Nucleus accumbens (tissue), 56 donors: ENCODE measurements around the gene NELFB.

ENCODE experiments used
- DNase-seq, 56 donors: peaks; one replicate each; lab custom pipeline; 2025; lab: John Stamatoyannopoulos, UW

NELFB gene

GRCh38 chr9:137223078-137223970 is 31.8 kb upstream of the NELFB start:
- peak; percentile 60 to 99 (median 96) for DNase-seq

GRCh38 chr9:137224830-137225694 is 30.1 kb upstream of the NELFB start, which contains the start of gene CYSRT1:
Gene CYSRT1, plus strand, starts transcription at chr9:137225174. Its CDS starts 448 bp downstream, at chr9:137225622.
- DNase-seq: no peak

GRCh38 chr9:137225699-137226331 is 29.3 kb upstream of the NELFB start:
- DNase-seq: no peak

DNA sequence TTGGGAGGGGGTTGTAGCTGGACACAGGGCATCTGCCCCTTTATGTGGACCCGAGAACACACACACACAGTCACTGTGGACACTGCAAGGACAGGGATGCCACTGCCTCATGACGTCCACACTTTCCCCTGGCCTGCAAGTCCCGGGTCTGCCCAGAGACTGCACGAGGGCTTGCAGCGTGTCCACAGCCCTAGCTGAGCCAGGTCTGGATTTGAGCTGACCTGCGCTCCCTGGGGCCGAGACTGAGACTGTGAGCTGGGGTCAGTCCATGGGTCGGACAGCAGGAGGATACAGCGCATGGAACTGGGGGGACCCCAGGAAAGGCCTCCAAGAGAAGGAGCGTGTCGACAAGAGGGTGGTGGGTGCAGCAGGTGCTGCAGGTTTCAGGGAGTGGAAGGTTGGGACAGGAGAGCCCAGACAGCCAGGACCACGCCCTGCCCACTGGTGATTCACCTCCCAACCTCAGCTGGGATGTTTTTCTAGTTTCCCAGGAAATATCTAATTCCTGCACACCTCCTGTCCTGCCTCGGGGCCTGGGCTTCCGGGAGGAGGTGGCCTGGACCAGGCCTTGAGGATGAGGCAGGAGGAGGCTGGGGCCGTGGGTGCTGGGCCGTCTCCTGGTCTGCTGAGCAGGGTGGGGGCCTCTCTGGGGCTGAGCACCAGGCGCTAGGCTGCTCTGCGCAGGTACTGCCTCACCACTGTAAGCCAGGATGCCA is 28.6 kb upstream of the NELFB start:
- DNase-seq: no peak

DNA sequence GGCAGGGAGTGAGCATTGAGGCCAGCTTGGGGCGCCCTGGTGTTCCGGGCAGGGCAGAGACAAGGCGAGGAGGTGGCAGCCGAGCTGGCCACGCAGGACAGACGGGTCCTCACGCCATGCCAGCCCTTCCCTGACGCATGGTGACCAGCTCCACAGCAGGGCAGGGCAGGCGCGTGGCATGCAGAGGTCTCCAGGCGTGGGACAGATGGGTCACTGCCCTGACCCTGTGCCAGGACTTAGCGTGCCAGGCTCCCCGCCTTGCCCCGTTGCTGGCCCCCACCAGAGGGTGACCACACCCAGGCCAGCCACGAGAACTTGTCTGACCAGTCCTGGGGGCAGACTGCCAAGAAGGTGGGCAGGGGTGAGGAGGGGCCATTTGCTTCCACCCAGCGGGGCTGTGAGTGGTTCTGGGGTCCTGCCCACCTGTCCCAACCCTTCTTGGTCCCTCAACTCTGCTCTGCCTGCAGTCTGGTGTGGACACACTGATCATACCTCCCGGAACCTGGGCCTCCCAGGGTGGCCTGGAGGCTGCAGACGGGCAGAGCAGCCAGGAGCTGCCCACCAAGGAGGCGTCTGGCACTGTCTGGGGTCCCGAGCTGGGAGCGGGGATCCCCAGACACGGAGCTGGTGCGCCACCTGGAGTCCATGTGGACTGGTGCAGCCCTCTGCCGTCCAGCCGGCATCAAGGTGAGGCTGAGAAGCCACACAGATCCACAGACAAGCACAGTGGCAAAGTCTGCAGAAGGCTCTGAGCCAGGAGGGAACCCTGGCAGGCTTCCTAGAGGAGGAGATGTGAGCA is 27.9 kb upstream of the NELFB start, which contains the start of gene RNF224:
Gene RNF224, plus strand, starts transcription at position 449 of the 799 bp plus-strand sequence. CDS start 834 bp downstream, outside the sequence.
- DNase-seq: peak in 45 of 56 donors; percentile 2 to 80 (median 35)

DNA sequence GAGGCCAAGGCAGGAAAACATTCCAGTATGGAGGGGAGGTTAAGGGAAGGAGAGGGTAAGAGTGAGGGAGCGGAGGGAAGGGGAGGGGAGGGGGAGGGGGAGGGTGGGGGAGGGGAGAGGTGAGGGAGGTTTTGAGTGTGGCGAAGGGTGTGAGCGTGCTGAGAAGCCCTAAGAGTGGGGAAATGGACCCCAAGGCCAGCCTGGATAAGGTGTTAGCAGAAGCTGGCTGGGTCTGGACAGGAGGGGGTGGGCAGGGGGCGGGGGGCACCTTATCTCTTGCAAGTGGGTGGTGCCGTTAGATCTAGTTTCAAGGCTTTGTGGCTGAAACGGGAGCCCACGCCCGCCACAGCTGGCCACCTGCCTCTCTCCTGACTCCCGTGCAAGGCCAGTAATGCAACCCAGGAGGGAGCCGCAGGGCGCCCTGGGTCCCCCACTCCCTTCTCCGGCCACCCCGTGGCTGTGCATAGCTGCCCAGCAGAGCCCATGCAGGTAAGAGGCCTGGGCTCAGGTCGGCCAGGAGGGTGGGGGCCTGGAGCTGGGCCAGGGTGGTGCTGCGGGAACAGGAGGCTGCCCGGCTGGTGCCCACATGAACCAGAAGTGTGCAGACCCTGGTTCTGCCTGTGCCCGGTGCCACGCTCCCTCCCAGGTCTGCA is 27.1 kb upstream of the NELFB start:
- no peak for DNase-seq

- DNase-seq: no peak
Measured at GRCh38 chr9:137228506-137228967, 26.6 kb upstream of the NELFB start.

DNA sequence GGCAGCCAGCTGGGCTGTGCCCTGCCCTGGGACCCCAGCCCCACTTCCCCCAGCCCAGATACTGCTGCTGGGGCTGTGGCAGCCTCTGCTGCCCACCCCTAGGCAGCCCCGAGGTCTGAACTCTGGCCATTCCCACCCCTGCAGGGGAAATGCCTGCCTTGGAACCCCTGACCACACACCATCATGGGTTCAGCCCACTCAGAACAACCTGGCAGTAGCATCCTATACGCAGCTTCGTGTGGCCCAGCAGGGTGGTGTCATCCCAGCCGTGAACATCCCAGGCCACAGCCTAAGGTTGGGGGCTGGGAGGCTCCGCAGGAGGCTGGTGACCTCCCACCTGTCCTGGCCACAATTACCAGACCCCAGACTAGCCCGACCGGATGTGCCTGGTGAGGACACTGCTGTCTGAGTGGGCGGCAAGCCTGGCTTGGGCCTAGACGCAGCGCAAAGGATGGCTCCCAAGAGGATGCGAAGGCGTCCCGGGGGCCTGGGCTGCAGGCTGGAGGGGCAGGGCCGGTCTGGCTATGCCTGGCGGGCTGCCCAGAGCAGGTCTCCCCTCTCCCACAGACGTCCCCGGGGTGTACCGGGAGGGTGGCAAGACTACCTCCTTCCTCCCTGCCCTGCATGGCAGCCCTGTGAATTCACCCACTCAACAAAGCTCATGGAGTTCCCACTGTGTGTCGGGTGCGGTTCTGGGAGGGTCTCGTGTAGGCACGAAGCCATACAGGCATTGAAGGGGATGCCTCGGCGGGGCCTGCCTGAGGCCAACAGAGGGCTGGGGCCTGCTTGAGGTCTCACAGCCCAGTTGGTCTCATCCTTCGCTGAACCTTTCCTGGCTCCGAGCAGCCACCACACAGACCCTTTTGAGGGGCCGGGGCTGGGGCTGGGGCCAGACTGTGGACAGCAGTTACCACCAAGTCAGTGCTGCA is 25.9 kb upstream of the NELFB start:
- DNase-seq: no peak

- no peak for DNase-seq
Measured at GRCh38 chr9:137229903-137230704, 25.0 kb upstream of the NELFB start.

DNA sequence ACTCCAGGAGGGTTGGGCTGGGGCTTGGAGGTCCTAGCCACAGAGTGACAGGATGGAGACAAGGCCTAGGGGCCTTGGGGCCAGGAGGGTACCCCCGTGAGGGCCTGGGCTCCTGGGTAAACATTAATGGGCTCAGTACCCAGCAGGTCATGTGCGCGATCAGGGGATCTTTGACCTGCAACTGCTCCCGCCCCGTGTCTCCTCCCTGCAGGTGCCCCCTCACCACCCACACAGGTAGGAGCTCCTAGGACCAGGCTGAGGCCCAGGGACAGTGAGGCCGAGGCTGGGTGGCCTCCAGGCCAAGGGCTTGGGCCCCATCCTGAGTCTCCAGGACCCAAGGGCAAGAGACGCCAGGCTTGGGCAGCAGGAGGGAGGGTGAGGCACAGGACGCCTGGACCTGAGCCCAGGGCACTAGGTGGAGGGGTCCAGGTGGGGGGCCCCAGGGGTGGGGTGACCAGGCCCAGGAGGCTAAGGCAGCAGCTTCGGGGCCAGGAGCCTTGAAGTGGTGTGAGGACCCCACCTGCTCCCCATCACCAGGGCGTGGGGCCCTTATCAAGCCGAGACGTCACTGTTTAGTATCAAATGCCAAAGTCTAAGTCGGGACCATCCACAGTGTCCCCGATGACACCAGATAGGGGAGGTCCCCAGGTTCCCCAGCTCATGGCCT is 24.3 kb upstream of the NELFB start, which contains the start of gene SLC34A3:
Gene SLC34A3, plus strand, starts transcription at position 197 of the 667 bp plus-strand sequence. CDS start 802 bp downstream, outside the sequence.
- no peak for DNase-seq

GRCh38 chr9:137231372-137232039 is 23.6 kb upstream of the NELFB start:
- DNase-seq: no peak

DNA sequence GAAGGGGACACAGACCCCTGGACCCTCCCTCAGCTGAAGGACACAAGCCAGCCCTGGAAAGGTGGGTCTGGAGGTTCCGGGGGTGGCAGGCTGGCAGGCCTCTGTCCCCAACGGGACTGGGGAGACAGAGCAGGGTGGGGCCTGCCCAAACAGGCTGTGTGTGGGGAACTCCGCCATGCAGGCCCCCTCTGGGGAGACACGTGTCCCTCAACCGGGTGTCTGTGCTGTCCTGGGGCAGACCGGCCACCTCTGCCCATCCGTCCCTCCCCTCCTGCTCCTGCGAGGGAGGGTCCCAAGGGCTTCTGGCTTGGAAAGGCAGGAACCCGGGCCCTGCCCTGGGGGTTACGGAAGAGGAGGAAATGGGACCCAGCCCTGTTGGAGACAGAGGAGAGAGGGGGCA is 23.0 kb upstream of the NELFB start:
- no peak for DNase-seq

GRCh38 chr9:137232510-137232909 is 22.6 kb upstream of the NELFB start:
- DNase-seq: no peak

GRCh38 chr9:137233143-137233980 is 21.8 kb upstream of the NELFB start:
- no peak for DNase-seq
